LNCaP clone FGC (cell line): ENCODE results near the gene FLT3LG.
A peak's percentile ranks its signal among the peaks of the same experiment; 100 is the strongest.

Experiments
- DNase-seq: peaks from one replicate; pipeline ENCODE4 v3.0.0-alpha.2; 2011; ENCODE audit warnings: low read depth
- H3K4me3 ChIP-seq: 2 replicates; pipeline ENCODE4 v1.5.1; 2011; ENCODE audit warnings: mild to moderate bottlenecking, low read depth, low read length, control low read depth
- TF ChIP-seq, protein P1 (sequence below): IDR thresholded peaks from 2 replicates; pipeline ENCODE4 v1.5.1; 2012; ENCODE audit warnings: mild to moderate bottlenecking; ENCODE audit not compliant: control insufficient read depth, insufficient read depth; ENCODE audit errors: extremely low read depth

The FLT3LG gene

DNA sequence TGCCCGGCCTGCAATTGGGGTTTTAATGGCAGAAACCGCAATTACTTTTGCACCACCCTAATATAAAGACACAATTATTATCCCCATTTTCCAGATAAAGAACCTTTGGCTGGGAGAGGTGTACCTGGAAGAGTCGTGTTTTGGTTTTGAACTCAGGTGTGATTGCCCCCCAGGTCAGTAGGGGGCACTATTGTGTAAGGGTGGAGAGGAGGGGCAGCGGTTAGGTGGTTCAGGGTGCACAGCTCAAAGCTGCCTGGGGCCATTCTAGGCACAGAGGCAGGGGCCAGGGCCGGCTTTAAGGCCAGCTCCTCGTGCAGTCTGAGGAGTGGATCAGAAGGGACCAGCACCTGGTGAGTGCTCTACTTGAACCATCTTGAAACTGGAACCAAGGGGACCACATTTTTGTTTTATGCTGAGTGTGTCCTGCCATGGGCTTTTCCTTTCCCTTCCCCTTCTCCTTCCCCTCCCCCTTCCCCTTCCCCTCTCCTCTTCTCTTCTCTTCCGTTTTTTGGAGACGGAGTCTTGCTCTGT, 32.6 kb downstream of the FLT3LG start:
- TF ChIP-seq, protein P1, sequence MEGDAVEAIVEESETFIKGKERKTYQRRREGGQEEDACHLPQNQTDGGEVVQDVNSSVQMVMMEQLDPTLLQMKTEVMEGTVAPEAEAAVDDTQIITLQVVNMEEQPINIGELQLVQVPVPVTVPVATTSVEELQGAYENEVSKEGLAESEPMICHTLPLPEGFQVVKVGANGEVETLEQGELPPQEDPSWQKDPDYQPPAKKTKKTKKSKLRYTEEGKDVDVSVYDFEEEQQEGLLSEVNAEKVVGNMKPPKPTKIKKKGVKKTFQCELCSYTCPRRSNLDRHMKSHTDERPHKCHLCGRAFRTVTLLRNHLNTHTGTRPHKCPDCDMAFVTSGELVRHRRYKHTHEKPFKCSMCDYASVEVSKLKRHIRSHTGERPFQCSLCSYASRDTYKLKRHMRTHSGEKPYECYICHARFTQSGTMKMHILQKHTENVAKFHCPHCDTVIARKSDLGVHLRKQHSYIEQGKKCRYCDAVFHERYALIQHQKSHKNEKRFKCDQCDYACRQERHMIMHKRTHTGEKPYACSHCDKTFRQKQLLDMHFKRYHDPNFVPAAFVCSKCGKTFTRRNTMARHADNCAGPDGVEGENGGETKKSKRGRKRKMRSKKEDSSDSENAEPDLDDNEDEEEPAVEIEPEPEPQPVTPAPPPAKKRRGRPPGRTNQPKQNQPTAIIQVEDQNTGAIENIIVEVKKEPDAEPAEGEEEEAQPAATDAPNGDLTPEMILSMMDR = peak; percentile 85
- H3K4me3 ChIP-seq = no peak overlapping the region
- DNase-seq = no peak

DNA sequence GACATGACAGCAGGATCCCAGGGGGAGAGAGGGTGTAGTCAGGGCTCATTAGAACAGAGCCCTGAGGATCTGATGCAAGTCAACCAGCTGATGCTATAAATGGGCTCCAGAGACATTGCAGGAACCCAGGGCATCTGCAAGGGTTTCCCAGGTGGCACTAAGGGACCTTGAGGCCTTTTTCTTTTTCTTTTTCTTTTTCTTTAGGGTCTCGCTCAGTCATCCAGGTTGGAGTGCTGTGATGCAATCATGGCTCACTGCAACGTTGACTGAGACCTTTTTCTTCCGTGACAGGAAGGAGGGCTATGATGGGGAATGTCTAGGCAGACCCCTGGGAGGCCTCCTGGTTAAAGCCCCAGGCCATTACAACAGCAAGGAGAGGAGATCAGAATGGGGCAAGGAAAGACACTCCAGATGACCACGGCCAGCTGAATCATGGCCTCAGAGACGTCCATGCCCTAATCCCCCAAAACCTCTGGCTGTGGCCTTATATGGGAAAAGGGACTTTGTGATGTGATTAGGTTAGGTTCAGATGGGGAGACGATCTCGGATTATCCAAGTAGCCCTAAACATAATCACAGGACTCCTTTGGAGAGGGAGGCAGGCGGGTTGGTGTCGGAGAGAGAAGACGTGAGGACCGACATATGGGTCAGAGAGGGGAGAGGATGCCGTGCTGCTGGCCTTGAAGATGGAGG, 33.9 kb downstream of the FLT3LG start:
- DNase-seq = no peak
- TF ChIP-seq, protein P1 = no peak
- no peak overlapping the region for H3K4me3 ChIP-seq

DNA sequence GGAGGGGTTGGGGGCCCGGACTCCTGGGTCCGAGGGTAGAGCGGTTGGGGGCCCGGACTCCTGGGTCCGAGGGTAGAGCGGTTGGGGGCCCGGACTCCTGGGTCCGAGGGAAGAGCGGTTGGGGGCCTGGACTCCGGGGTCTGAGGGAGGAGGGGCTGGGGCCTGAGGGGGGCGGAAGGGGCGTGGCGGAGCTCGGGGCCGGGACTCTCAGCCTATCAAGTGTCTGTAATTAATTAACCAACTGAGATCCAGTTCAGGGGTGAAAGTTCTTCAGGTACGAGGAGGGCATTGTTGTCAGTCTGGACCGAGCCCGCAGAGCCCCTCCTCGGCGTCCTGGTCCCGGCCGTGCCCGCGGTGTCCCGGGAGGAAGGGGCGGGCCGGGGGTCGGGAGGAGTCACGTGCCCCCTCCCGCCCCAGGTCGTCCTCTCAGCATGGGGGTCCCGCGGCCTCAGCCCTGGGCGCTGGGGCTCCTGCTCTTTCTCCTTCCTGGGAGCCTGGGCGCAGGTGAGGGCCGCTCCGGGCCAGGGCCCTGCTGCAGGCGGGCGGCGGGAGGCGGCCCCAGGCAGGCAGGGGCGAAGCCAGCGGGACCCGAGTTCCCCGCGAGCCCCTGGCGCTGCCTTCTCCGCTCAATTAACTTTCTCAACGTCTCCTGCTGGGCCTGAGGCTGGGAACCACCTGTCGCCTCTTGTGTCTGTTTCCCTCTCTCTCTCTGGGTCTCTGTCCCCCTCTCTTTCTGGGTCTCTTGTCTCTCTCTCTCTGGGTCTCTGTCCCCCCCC, 39.1 kb downstream of the FLT3LG start:
- DNase-seq = no peak
- TF ChIP-seq, protein P1 = no peak
- no peak overlapping the region for H3K4me3 ChIP-seq

DNA sequence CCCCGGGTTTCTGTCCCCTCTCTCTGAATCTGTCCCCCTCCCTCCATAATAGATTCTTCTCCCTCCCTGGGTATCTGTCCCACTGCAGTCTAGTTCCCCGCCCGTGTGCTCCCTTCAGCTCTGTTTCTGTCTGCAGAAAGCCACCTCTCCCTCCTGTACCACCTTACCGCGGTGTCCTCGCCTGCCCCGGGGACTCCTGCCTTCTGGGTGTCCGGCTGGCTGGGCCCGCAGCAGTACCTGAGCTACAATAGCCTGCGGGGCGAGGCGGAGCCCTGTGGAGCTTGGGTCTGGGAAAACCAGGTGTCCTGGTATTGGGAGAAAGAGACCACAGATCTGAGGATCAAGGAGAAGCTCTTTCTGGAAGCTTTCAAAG, 39.7 kb downstream of the FLT3LG start:
- TF ChIP-seq, protein P1 = no peak
- DNase-seq = no peak
- H3K4me3 ChIP-seq = no peak overlapping the region

DNA sequence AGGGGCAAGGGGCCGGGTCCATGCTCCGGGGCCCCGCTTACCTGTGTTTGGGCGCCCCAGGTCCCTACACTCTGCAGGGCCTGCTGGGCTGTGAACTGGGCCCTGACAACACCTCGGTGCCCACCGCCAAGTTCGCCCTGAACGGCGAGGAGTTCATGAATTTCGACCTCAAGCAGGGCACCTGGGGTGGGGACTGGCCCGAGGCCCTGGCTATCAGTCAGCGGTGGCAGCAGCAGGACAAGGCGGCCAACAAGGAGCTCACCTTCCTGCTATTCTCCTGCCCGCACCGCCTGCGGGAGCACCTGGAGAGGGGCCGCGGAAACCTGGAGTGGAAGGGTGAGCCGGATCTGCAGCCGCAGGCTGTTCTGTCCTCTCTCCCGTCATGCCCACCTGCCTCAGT, 40.1 kb downstream of the FLT3LG start:
- H3K4me3 ChIP-seq = no peak overlapping the region
- TF ChIP-seq, protein P1 = no peak
- DNase-seq = no peak

DNA sequence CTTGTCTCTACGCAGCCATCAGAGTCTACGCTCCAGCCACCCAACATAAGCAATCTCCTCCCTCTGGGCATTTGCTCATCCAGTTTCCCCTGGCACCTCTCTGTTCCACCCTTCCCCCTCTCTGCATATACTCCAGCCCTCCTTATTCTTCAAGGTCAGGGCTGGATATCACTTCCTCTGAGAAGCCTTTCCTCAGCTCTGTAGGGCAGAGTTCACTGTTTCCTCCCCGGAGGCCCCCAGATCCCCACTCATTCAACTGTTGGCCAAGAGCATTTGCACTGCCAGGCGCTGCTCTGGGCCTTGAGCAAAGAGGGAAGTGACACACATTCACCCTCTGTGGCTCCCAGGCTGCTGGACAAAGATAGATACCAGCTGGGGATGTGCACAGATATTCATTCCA, 41.8 kb downstream of the FLT3LG start:
- H3K4me3 ChIP-seq = no peak overlapping the region
- TF ChIP-seq, protein P1 = no peak
- no peak for DNase-seq

DNA sequence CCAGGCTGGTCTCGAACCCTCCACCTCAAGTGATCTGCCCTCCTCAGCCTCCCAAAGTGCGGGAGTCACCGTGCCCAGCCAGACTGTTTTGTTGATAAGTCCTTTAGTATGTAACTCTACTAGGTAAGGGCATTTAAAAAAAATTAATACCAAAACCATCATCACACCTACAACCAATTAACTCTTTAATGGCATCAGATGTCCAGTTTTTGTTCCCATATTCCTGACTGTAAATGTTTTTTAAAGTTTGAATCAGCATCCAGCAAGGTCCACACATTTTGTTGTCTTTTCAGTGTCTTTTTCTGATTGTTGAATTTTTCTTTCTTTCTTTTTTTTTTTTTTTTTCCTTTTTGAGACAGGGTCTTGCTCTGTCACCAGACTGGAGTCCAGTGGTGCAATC, 44.0 kb downstream of the FLT3LG start:
- no peak for DNase-seq
- TF ChIP-seq, protein P1 = no peak
- no peak overlapping the region for H3K4me3 ChIP-seq
